HEK293 (cell line): ENCODE measurements around the gene IQCB1.

Source experiments
- IKZF3 ChIP-seq: fragments of 450-650 bp; IDR thresholded peaks from 2 replicates; pipeline ENCODE4 v1.5.0; 2018; ENCODE audit warnings: missing biosample characterization, mild to moderate bottlenecking, missing genetic modification characterization, moderate library complexity
- OSR2 ChIP-seq: fragments of 450-650 bp; formaldehyde crosslinking; IDR thresholded peaks from 2 replicates; pipeline ENCODE4 v1.5.1; 2016; ENCODE audit warnings: missing biosample characterization, missing genetic modification characterization
- SCRT1 ChIP-seq: fragments of 450-650 bp; formaldehyde crosslinking; IDR thresholded peaks from 2 replicates; pipeline ENCODE4 v1.5.1; 2016; ENCODE audit warnings: missing biosample characterization, missing genetic modification characterization, borderline replicate concordance
- TRIM28 ChIP-seq: IDR thresholded peaks from 2 replicates; pipeline ENCODE4 v1.6.1; 2011; ENCODE audit warnings: low read length, control low read depth, borderline replicate concordance
- YY1 ChIP-seq: fragments of 450-650 bp; formaldehyde crosslinking; IDR thresholded peaks from 2 replicates; pipeline ENCODE4 v1.5.1; 2018; ENCODE audit warnings: missing biosample characterization, missing genetic modification characterization
- ZBTB1 ChIP-seq: fragments of 450-650 bp; formaldehyde crosslinking; IDR thresholded peaks from 2 replicates; pipeline ENCODE4 v1.5.1; 2016; ENCODE audit warnings: missing biosample characterization, missing genetic modification characterization
- ZFP41 ChIP-seq: fragments of 450-650 bp; formaldehyde crosslinking; IDR thresholded peaks from 2 replicates; pipeline ENCODE4 v1.5.1; 2016; ENCODE audit warnings: missing biosample characterization, missing genetic modification characterization, borderline replicate concordance
- ZNF521 ChIP-seq: fragments of 450-650 bp; formaldehyde crosslinking; IDR thresholded peaks from 2 replicates; pipeline ENCODE4 v1.5.1; 2017; ENCODE audit warnings: missing biosample characterization, mild to moderate bottlenecking, missing genetic modification characterization
- ZNF76 ChIP-seq: fragments of 450-650 bp; formaldehyde crosslinking; IDR thresholded peaks from 2 replicates; pipeline ENCODE4; 2016; ENCODE audit warnings: low read depth, missing biosample characterization, missing genetic modification characterization, borderline replicate concordance
- ZNF785 ChIP-seq: fragments of 450-650 bp; formaldehyde crosslinking; IDR thresholded peaks from 2 replicates; pipeline ENCODE4 v1.5.1; 2016; ENCODE audit warnings: missing biosample characterization, missing genetic modification characterization
- TF ChIP-seq, protein P1 (sequence below): fragments of 450-650 bp; formaldehyde crosslinking; IDR thresholded peaks from 2 replicates; pipeline ENCODE4 v1.5.1; 2016; ENCODE audit warnings: missing biosample characterization, missing genetic modification characterization
- TF ChIP-seq, protein P2 (sequence below): fragments of 450-650 bp; formaldehyde crosslinking; IDR thresholded peaks from 2 replicates; pipeline ENCODE4 v1.5.1; 2016; ENCODE audit warnings: missing biosample characterization, missing genetic modification characterization
- TF ChIP-seq, protein P3 (sequence below): fragments of 450-650 bp; formaldehyde crosslinking; IDR thresholded peaks from 2 replicates; pipeline ENCODE4 v1.5.1; 2016; ENCODE audit warnings: missing biosample characterization, missing genetic modification characterization
- TF ChIP-seq, protein P4 (sequence below): fragments of 450-650 bp; formaldehyde crosslinking; conservative IDR thresholded peaks from 2 replicates; pipeline ENCODE4 v1.5.1; 2016; ENCODE audit warnings: low read depth, missing biosample characterization, missing genetic modification characterization

DNA sequence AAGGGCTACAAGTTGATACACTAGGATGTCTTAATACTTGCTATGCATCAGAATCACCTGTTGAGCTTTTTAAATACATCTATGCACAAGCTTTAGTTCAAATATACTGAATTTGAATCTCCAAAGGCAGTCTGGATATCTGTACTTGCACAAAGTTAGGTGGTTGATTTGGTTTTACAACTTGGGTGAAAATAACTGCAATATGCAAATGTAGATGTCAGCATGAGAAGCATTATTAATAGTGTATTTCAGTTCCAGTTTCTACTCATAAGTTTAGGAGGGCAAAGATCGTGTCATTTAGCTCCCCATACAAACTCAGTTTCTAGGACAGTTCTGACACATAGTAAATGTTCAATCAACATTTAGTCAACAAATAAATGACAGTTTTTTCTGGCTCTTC is 25.6 kb downstream of the IQCB1 start:
- TF ChIP-seq OSR2 (tag by site-specific recombination) (no peak), ZNF76 (no peak), TRIM28 (no peak), SCRT1 (tag by site-specific recombination) (no peak), YY1 (tag by site-specific recombination) (no peak), ZFP41 (no peak), IKZF3 (tag by site-specific recombination) (no peak), ZNF521 (tag by site-specific recombination) (no peak), ZNF785 (tag by site-specific recombination) (no peak), ZBTB1 (tag by site-specific recombination) (no peak)
- TF ChIP-seq, protein P1, sequence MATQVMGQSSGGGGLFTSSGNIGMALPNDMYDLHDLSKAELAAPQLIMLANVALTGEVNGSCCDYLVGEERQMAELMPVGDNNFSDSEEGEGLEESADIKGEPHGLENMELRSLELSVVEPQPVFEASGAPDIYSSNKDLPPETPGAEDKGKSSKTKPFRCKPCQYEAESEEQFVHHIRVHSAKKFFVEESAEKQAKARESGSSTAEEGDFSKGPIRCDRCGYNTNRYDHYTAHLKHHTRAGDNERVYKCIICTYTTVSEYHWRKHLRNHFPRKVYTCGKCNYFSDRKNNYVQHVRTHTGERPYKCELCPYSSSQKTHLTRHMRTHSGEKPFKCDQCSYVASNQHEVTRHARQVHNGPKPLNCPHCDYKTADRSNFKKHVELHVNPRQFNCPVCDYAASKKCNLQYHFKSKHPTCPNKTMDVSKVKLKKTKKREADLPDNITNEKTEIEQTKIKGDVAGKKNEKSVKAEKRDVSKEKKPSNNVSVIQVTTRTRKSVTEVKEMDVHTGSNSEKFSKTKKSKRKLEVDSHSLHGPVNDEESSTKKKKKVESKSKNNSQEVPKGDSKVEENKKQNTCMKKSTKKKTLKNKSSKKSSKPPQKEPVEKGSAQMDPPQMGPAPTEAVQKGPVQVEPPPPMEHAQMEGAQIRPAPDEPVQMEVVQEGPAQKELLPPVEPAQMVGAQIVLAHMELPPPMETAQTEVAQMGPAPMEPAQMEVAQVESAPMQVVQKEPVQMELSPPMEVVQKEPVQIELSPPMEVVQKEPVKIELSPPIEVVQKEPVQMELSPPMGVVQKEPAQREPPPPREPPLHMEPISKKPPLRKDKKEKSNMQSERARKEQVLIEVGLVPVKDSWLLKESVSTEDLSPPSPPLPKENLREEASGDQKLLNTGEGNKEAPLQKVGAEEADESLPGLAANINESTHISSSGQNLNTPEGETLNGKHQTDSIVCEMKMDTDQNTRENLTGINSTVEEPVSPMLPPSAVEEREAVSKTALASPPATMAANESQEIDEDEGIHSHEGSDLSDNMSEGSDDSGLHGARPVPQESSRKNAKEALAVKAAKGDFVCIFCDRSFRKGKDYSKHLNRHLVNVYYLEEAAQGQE = no peak
- TF ChIP-seq, protein P2, sequence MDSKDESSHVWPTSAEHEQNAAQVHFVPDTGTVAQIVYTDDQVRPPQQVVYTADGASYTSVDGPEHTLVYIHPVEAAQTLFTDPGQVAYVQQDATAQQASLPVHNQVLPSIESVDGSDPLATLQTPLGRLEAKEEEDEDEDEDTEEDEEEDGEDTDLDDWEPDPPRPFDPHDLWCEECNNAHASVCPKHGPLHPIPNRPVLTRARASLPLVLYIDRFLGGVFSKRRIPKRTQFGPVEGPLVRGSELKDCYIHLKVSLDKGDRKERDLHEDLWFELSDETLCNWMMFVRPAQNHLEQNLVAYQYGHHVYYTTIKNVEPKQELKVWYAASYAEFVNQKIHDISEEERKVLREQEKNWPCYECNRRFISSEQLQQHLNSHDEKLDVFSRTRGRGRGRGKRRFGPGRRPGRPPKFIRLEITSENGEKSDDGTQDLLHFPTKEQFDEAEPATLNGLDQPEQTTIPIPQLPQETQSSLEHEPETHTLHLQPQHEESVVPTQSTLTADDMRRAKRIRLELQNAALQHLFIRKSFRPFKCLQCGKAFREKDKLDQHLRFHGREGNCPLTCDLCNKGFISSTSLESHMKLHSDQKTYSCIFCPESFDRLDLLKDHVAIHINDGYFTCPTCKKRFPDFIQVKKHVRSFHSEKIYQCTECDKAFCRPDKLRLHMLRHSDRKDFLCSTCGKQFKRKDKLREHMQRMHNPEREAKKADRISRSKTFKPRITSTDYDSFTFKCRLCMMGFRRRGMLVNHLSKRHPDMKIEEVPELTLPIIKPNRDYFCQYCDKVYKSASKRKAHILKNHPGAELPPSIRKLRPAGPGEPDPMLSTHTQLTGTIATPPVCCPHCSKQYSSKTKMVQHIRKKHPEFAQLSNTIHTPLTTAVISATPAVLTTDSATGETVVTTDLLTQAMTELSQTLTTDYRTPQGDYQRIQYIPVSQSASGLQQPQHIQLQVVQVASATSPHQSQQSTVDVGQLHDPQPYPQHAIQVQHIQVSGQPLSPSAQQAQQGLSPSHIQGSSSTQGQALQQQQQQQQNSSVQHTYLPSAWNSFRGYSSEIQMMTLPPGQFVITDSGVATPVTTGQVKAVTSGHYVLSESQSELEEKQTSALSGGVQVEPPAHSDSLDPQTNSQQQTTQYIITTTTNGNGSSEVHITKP (tag by site-specific recombination) = no peak
- TF ChIP-seq, protein P3, sequence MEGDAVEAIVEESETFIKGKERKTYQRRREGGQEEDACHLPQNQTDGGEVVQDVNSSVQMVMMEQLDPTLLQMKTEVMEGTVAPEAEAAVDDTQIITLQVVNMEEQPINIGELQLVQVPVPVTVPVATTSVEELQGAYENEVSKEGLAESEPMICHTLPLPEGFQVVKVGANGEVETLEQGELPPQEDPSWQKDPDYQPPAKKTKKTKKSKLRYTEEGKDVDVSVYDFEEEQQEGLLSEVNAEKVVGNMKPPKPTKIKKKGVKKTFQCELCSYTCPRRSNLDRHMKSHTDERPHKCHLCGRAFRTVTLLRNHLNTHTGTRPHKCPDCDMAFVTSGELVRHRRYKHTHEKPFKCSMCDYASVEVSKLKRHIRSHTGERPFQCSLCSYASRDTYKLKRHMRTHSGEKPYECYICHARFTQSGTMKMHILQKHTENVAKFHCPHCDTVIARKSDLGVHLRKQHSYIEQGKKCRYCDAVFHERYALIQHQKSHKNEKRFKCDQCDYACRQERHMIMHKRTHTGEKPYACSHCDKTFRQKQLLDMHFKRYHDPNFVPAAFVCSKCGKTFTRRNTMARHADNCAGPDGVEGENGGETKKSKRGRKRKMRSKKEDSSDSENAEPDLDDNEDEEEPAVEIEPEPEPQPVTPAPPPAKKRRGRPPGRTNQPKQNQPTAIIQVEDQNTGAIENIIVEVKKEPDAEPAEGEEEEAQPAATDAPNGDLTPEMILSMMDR = no peak
- TF ChIP-seq, protein P4, sequence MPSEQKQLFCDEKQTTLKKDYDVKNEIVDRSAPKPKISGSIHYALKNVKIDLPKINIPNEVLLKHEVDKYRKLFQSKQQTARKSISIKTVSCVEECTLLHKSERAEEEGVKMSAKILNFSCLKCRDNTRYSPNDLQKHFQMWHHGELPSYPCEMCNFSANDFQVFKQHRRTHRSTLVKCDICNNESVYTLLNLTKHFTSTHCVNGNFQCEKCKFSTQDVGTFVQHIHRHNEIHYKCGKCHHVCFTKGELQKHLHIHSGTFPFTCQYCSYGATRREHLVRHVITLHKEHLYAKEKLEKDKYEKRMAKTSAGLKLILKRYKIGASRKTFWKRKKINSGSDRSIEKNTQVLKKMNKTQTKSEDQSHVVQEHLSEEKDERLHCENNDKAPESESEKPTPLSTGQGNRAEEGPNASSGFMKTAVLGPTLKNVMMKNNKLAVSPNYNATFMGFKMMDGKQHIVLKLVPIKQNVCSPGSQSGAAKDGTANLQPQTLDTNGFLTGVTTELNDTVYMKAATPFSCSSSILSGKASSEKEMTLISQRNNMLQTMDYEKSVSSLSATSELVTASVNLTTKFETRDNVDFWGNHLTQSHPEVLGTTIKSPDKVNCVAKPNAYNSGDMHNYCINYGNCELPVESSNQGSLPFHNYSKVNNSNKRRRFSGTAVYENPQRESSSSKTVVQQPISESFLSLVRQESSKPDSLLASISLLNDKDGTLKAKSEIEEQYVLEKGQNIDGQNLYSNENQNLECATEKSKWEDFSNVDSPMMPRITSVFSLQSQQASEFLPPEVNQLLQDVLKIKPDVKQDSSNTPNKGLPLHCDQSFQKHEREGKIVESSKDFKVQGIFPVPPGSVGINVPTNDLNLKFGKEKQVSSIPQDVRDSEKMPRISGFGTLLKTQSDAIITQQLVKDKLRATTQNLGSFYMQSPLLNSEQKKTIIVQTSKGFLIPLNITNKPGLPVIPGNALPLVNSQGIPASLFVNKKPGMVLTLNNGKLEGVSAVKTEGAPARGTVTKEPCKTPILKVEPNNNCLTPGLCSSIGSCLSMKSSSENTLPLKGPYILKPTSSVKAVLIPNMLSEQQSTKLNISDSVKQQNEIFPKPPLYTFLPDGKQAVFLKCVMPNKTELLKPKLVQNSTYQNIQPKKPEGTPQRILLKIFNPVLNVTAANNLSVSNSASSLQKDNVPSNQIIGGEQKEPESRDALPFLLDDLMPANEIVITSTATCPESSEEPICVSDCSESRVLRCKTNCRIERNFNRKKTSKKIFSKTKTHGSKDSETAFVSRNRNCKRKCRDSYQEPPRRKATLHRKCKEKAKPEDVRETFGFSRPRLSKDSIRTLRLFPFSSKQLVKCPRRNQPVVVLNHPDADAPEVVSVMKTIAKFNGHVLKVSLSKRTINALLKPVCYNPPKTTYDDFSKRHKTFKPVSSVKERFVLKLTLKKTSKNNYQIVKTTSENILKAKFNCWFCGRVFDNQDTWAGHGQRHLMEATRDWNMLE (tag by site-specific recombination) = no peak
